GM12872 (cell line): ENCODE results near the gene CCL19.

Source experiments
- TF ChIP-seq, protein P1 (sequence below): IDR thresholded peaks from 3 replicates; pipeline ENCODE4 v1.5.1; 2011; ENCODE audit warnings: low read depth, mild to moderate bottlenecking, low read length, moderate library complexity; ENCODE audit not compliant: insufficient read depth

CCL19 gene

DNA sequence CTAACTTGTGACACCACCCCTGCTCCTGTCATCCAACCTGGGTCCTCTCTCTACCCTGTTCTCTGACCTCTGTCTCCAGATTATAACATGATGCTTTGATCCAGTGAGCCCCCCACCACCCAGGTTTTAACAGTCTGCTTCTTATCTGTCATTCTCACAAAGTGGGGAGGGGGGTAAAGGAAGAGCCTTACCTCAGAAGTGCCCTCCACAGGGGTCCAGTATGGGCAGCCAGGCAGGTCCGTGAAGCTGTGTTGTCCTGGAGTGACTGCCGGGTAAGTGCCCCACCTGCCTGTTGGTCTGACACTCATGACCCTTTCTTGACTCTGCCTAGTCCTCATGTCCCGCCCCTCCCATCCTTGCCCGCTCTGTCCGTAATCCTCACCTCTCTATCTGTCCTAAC is 35.7 kb downstream of the CCL19 start:
- TF ChIP-seq, protein P1, sequence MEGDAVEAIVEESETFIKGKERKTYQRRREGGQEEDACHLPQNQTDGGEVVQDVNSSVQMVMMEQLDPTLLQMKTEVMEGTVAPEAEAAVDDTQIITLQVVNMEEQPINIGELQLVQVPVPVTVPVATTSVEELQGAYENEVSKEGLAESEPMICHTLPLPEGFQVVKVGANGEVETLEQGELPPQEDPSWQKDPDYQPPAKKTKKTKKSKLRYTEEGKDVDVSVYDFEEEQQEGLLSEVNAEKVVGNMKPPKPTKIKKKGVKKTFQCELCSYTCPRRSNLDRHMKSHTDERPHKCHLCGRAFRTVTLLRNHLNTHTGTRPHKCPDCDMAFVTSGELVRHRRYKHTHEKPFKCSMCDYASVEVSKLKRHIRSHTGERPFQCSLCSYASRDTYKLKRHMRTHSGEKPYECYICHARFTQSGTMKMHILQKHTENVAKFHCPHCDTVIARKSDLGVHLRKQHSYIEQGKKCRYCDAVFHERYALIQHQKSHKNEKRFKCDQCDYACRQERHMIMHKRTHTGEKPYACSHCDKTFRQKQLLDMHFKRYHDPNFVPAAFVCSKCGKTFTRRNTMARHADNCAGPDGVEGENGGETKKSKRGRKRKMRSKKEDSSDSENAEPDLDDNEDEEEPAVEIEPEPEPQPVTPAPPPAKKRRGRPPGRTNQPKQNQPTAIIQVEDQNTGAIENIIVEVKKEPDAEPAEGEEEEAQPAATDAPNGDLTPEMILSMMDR = no peak

GRCh38 chr9:34654323-34655051 is 36.6 kb downstream of the CCL19 start:
- TF ChIP-seq, protein P1 = no peak

DNA sequence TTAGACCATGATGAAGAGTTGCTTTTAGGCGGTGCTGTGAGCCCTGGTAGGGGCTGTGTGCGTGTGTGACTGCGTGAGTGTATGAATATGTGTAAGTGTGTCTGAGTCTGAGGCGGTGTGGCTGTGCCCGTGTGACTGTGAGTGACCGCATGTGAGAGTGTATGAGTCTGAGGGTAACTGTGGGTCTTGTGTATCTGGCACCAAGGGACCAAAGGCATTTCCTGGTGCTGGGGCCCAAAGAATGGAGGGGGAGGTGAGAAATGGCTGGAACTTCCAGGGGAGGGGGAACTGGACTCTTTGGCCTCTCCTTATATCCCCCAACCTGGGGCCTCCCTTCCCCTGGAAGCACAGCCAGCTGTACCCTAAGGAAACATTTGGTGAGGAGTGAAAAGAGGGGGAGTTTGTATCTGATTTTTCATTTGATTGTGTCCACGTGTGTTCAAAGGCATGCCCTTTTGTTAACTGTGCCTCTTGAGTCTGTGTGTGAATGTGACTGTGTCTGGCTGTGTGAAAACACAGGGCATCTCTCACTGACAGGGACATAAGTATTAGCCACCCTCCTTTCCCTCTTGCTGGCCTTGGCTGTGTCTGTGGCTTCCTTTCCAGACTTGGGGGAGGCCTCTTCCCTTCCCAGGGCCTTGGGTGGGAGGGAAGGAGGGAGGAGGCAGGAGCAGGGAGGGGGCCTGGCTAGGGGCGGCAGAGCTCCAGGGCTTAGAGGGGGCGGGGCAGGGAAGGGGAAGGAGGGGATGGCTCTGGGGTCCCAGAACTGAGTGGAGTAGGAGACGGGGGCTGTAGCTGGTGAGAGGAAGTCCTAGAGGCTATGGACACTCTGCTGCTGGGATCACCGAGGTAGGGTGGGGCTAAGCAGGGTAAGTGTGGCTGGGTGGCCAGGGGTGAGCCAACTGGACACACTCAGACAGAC is 37.7 kb downstream of the CCL19 start:
- TF ChIP-seq, protein P1 = no peak

DNA sequence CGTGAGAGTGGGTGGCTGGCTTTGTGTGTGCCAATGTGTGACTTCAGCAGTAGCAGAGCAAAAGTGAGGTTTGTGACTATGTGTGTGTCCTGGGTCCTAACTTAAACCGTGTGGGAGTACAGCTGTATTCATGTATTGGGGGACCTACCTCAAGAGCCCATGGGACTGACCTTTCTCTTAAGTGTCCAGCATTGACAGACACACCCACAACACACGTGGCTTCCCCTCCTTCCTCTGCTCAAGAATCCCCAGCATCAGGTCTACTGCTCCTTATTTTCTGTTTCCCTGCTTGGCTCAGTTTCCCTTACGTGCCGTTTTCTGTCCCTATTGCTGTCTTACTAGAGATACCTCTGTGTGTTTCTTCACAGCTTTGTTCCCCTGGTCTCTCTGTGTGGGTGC is 38.5 kb downstream of the CCL19 start:
- TF ChIP-seq, protein P1 = no peak

GRCh38 chr9:34651876-34652601 is 39.0 kb downstream of the CCL19 start, which contains the start of gene IL11RA:
Gene IL11RA (plus strand): TSS chr9:34652185. CDS start chr9:34655218, 3,033 bp downstream.
- TF ChIP-seq, protein P1 = no peak

GRCh38 chr9:34651321-34651720 is 39.8 kb downstream of the CCL19 start:
- TF ChIP-seq, protein P1 = no peak

DNA sequence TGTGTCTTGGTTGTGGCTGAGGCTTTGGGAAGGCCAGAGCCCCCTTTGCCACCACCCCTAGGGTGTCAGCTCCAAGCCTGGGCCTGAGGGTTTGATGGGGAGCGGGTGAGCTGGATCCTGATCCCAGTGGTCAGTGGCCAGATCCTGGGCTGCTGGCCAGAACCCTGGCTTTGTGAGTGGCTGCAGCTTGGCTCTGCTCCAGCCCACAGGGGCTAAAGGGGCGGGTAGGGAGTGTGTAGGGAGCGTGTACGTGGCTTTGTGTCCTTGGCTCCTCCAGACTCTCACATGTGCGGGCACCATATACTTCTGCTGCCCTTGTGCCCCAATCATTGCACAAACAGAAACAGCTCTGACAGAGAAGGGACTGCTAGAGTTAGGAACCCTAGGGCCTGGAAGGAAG is 40.3 kb downstream of the CCL19 start:
- TF ChIP-seq, protein P1 = no peak
